HG03520 (cell line): ENCODE data around the gene CASD1.
A peak's percentile ranks its signal among the peaks of the same experiment; 100 is the strongest.

ENCODE experiments used
- ATAC-seq: cut with Tn5 transposase; IDR thresholded peaks from one replicate; pipeline ENCODE4 v1.9.1; 2021; ENCODE audit warnings: mild to moderate bottlenecking, moderate library complexity; ENCODE audit not compliant: unreplicated experiment

The CASD1 gene

GRCh38 chr7:94512735-94513564, 3.3 kb downstream of the CASD1 start:
- ATAC-seq: no peak

- no peak for ATAC-seq
Measured at GRCh38 chr7:94513565-94513860, 3.9 kb downstream of the CASD1 start.

GRCh38 chr7:94514140-94514889, 4.7 kb downstream of the CASD1 start:
- no peak for ATAC-seq

GRCh38 chr7:94514917-94515316, 5.3 kb downstream of the CASD1 start:
- ATAC-seq: no peak

GRCh38 chr7:94525923-94526322, 16.3 kb downstream of the CASD1 start:
- ATAC-seq: no peak

GRCh38 chr7:94529516-94529915, 19.9 kb downstream of the CASD1 start:
- ATAC-seq: no peak

- ATAC-seq: no peak
Measured at GRCh38 chr7:94530109-94530508, 20.5 kb downstream of the CASD1 start.

- no peak for ATAC-seq
Measured at GRCh38 chr7:94532676-94533075, 23.1 kb downstream of the CASD1 start.

GRCh38 chr7:94540428-94540827, 30.8 kb downstream of the CASD1 start:
- no peak for ATAC-seq

GRCh38 chr7:94547126-94547525, 37.5 kb downstream of the CASD1 start:
- ATAC-seq: no peak

- ATAC-seq: peak; percentile 76
Measured at GRCh38 chr7:94556028-94556427, 46.4 kb downstream of the CASD1 start.

GRCh38 chr7:94557215-94557614, 47.6 kb downstream of the CASD1 start:
- no peak for ATAC-seq

- no peak for ATAC-seq
Measured at GRCh38 chr7:94559972-94560371, 50.4 kb downstream of the CASD1 start.

- ATAC-seq: no peak
Measured at GRCh38 chr7:94561841-94562514, 52.4 kb downstream of the CASD1 start.

GRCh38 chr7:94562525-94562924, 52.9 kb downstream of the CASD1 start:
- no peak for ATAC-seq

GRCh38 chr7:94565247-94565894, 55.8 kb downstream of the CASD1 start:
- ATAC-seq: no peak

- no peak for ATAC-seq
Measured at GRCh38 chr7:94567396-94567795, 57.8 kb downstream of the CASD1 start.

- ATAC-seq: no peak
Measured at GRCh38 chr7:94571816-94572215, 62.2 kb downstream of the CASD1 start.

- ATAC-seq: no peak
Measured at GRCh38 chr7:94575646-94576045, 66.0 kb downstream of the CASD1 start.

- ATAC-seq: no peak
Measured at GRCh38 chr7:94576316-94576715, 66.7 kb downstream of the CASD1 start.

- ATAC-seq: no peak
Measured at GRCh38 chr7:94577357-94577756, 67.7 kb downstream of the CASD1 start.
